ENCODE measurements around the gene CHSY1. TPM values are rescaled to one million over a fixed set of nuclear protein-coding genes. Genes with fewer than 3 reads are reported as not detected.

The CHSY1 gene
- total RNA-seq, 5 donors from 2014 or later (not counting 1 experiment from before 2014, with no cell fraction given) = 10.8 to 17.7 (median 14.8) TPM

GRCh38 chr15:101242999-101243336 is 8.9 kb downstream of the CHSY1 start:
- Mint-ChIP-seq H3K36me3 (no peaks in the 10 kb centered on the region), H3K27me3 (no peaks in the 10 kb centered on the region), H3K9me3 (no peaks in the 10 kb centered on the region), H3K27ac (peak overlapping the region; percentile 75 to 84), H3K4me3 (peak overlapping the region; percentile 63 to 70 (median 65)), H3K4me1 (peaks cover 68 to 92% (median 86%) of the 10 kb centered on the region in 3 donors)
- ChIA-PET CTCF (interaction anchor here (0.8 to 1.5 kb wide), 4 partner anchors 9 to 399 kb away, joined by 3 to 8 read pairs (median 6); partner anchors contain the start of gene CHSY1 (in 2 of the 2)), POLR2A (interaction anchor here in 1 of 2 donors (1.4 kb wide), 1 partner anchor 9 kb away, joined by 5 read pairs; no protein-coding TSS in a partner anchor)
- DNase-seq (no peak), ATAC-seq (replicated peaks in 1 of 4) (no peak)
- peak overlapping the region in 1 of 2 donors; percentile 41 for H3K4me3 ChIP-seq (ENCODE audit: control insufficient read depth in 1 of 2, extremely low read depth in 1 of 2, low read length in 1 of 2)
- no peaks in the 10 kb centered on the region for H3K36me3 ChIP-seq (ENCODE audit: control insufficient read depth in 2 of 2, extremely low read depth in 1 of 2, insufficient read depth in 1 of 2, low read length in 1 of 2)
- no CpG with 5 or more reads among the region's 6 CpGs for WGBS (ENCODE audit: insufficient coverage)
- peak overlapping the region; percentile 60 for H3K27ac ChIP-seq (ENCODE audit: low read length)
- H3K27me3 ChIP-seq (replicated peaks in 1 of 2; ENCODE audit: control insufficient read depth in 2 of 2, extremely low read depth in 1 of 2, insufficient read depth in 2 of 2, low read length in 1 of 2) = no peaks in the 10 kb centered on the region
- peaks cover 41 to 61% of the 10 kb centered on the region in 2 experiments for H3K4me1 ChIP-seq (ENCODE audit: control insufficient read depth in 1 of 2, extremely low read depth in 1 of 2, insufficient read depth in 2 of 2, low read length in 2 of 2)
- H3K9me3 ChIP-seq = no peaks in the 10 kb centered on the region

DNA sequence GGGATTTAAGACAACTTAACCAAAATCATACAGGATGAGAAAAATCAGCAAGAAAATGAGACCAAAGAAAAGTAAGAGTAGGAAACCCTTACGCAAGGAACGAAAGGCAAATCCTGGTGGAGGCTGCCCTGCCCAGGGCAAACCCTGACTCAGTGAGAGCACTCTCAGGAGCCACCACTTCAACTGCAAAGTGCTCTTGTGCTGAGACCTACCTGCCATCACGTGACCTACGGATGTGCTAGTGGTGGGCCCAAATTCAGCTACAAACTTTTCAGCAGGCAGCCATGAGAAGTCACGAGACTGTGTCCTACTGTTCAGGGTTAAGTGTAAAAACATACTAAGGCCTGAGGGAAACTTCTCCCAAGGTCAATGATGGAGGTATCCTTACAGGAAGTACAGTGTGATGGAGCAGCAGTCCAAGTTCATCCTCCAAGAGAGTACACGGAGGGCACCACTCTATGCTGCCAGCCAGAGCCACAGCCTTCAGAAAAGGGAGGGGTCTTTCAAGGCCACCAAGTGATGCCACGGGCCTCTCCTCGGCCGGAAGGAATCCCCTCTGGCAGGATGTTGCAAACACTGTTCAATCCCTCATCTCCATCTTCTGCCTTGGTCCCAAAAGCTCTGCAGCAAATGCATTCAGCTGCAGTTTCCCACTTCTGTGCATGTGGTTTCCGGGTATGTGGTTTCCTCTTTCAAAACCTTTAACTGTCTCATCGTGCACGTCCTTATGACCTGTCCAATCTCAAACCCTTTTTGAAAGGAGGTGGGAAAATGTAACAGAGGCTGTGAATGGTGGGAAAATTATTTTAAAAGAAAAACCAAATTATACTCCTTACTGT is 9.5 kb downstream of the CHSY1 start:
- 33% methylated on average over 4 of the region's 12 CpGs for WGBS (ENCODE audit: insufficient coverage)
- H3K27me3 ChIP-seq (replicated peaks in 1 of 2; ENCODE audit: control insufficient read depth in 2 of 2, extremely low read depth in 1 of 2, insufficient read depth in 2 of 2, low read length in 1 of 2) = no peaks in the 10 kb centered on the region
- H3K4me1 ChIP-seq (ENCODE audit: control insufficient read depth in 1 of 2, extremely low read depth in 1 of 2, insufficient read depth in 2 of 2, low read length in 2 of 2) = peaks cover 41 to 59% of the 10 kb centered on the region in 2 experiments
- H3K27ac ChIP-seq (ENCODE audit: low read length) = peak overlapping the region; percentile 60
- POLR2A ChIA-PET = interaction anchor here (0.6 to 1.4 kb wide), 2 partner anchors 10 kb away, joined by 3 to 5 read pairs; partner anchors contain the start of gene CHSY1 (in 1 of the 2)
- Mint-ChIP-seq H3K4me1 (peaks cover 67 to 89% (median 80%) of the 10 kb centered on the region in 3 donors), H3K27ac (peak overlapping the region; percentile 75 to 84), H3K27me3 (no peaks in the 10 kb centered on the region), H3K9me3 (no peaks in the 10 kb centered on the region), H3K36me3 (no peaks in the 10 kb centered on the region), H3K4me3 (peak overlapping the region; percentile 63 to 70 (median 65))
- H3K36me3 ChIP-seq (ENCODE audit: control insufficient read depth in 2 of 2, extremely low read depth in 1 of 2, insufficient read depth in 1 of 2, low read length in 1 of 2) = no peaks in the 10 kb centered on the region
- H3K4me3 ChIP-seq (ENCODE audit: control insufficient read depth in 1 of 2, extremely low read depth in 1 of 2, low read length in 1 of 2) = peak overlapping the region; percentile 16 to 41
- CTCF ChIA-PET = interaction anchor here (0.6 to 1.5 kb wide), 7 partner anchors 9 to 399 kb away, joined by 3 to 8 read pairs (median 5); partner anchors contain the start of gene CHSY1 (in 2 of the 2)
- peak in 34 of 35 experiments; percentile 27 to 87 (median 60) for DNase-seq
- peak; percentile 76 to 92 (median 84) for ATAC-seq (replicated peaks in 1 of 4)
- no peaks in the 10 kb centered on the region for H3K9me3 ChIP-seq

DNA sequence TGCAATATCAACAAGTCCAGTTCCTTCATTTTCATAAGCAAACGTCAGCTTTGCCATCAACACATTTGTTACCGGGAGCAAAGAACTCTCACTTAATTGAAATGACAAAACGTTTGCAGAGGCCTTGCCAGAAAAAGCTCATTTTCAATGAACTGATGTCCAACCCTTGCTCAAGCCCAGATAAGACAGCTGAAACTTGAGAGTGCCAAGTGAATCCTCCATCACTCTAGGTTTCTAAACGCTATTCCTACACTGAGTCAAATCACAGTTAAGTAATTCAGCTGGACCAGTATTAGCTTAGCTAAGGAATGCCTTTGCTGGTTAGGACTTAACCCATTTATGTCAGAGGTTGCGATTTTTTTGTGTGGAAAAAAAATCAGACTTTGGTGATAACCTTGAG is 11.5 kb downstream of the CHSY1 start:
- POLR2A ChIA-PET = interaction anchor here in 1 of 2 donors (0.9 kb wide), 1 partner anchor 9 kb away, joined by 3 read pairs; no protein-coding TSS in a partner anchor

GRCh38 chr15:101239724-101240136 is 12.1 kb downstream of the CHSY1 start:
- H3K36me3 Mint-ChIP-seq = peaks cover 14% of the 10 kb centered on the region
- Histone ChIP-seq H3K4me1 (ENCODE audit: control insufficient read depth in 1 of 2, extremely low read depth in 1 of 2, insufficient read depth in 2 of 2, low read length in 2 of 2) (peaks cover 39 to 52% of the 10 kb centered on the region in 2 experiments), H3K36me3 (ENCODE audit: control insufficient read depth in 2 of 2, extremely low read depth in 1 of 2, insufficient read depth in 1 of 2, low read length in 1 of 2) (peaks cover 0 to 10% of the 10 kb centered on the region in 2 donors), H3K4me3 (ENCODE audit: control insufficient read depth in 1 of 2, extremely low read depth in 1 of 2, low read length in 1 of 2) (no peak overlapping the region), H3K27me3 (replicated peaks in 1 of 2; ENCODE audit: control insufficient read depth in 2 of 2, extremely low read depth in 1 of 2, insufficient read depth in 2 of 2, low read length in 1 of 2) (no peaks in the 10 kb centered on the region), H3K9me3 (no peaks in the 10 kb centered on the region), H3K27ac (ENCODE audit: low read length) (peak overlapping the region; percentile 48)
- WGBS (ENCODE audit: insufficient coverage) = 18% methylated on average over 4 of the region's 6 CpGs
- H3K4me1 Mint-ChIP-seq = peaks cover 45 to 72% (median 67%) of the 10 kb centered on the region in 3 donors
- CTCF ChIA-PET = interaction anchor here (0.7 to 2.2 kb wide), 5 partner anchors 11 to 402 kb away, joined by 3 to 8 read pairs (median 4); no protein-coding TSS in a partner anchor
- H3K9me3 Mint-ChIP-seq = no peaks in the 10 kb centered on the region
- POLR2A ChIA-PET = no interaction called here
- no peaks in the 10 kb centered on the region for H3K27me3 Mint-ChIP-seq
- peak overlapping the region; percentile 58 to 72 for H3K27ac Mint-ChIP-seq
- DNase-seq (peak in 1 of 35 experiments; percentile 8), ATAC-seq (replicated peaks in 1 of 4) (no peak)
- H3K4me3 Mint-ChIP-seq = peak overlapping the region; percentile 8 to 56 (median 9)

More for the DNA sequence above, 11.5 kb downstream of the CHSY1 start:
- Mint-ChIP-seq H3K9me3 (no peaks in the 10 kb centered on the region), H3K27me3 (no peaks in the 10 kb centered on the region), H3K4me1 (peaks cover 51 to 76% (median 73%) of the 10 kb centered on the region in 3 donors), H3K36me3 (peaks cover 8% of the 10 kb centered on the region), H3K27ac (peak overlapping the region in 1 of 2 donors; percentile 58), H3K4me3 (peak overlapping the region in 1 of 3 donors; percentile 56)
- Histone ChIP-seq H3K9me3 (no peaks in the 10 kb centered on the region), H3K27ac (ENCODE audit: low read length) (no peak overlapping the region), H3K36me3 (ENCODE audit: control insufficient read depth in 2 of 2, extremely low read depth in 1 of 2, insufficient read depth in 1 of 2, low read length in 1 of 2) (peaks cover 0 to 4% of the 10 kb centered on the region in 2 donors), H3K4me1 (ENCODE audit: control insufficient read depth in 1 of 2, extremely low read depth in 1 of 2, insufficient read depth in 2 of 2, low read length in 2 of 2) (peaks cover 39 to 54% of the 10 kb centered on the region in 2 experiments), H3K27me3 (replicated peaks in 1 of 2; ENCODE audit: control insufficient read depth in 2 of 2, extremely low read depth in 1 of 2, insufficient read depth in 2 of 2, low read length in 1 of 2) (no peaks in the 10 kb centered on the region), H3K4me3 (ENCODE audit: control insufficient read depth in 1 of 2, extremely low read depth in 1 of 2, low read length in 1 of 2) (no peak overlapping the region)
- CTCF ChIA-PET = interaction anchor here (0.5 to 2.2 kb wide), 8 partner anchors 10 to 644 kb away, joined by 3 to 8 read pairs (median 3); no protein-coding TSS in a partner anchor
- DNase-seq (no peak), ATAC-seq (replicated peaks in 1 of 4) (no peak)
- WGBS (ENCODE audit: insufficient coverage) = 17% methylated on average over 1 of the region's 5 CpGs

- Histone ChIP-seq H3K9me3 (no peaks in the 10 kb centered on the region), H3K4me1 (ENCODE audit: control insufficient read depth in 1 of 2, extremely low read depth in 1 of 2, insufficient read depth in 2 of 2, low read length in 2 of 2) (peaks cover 17 to 33% of the 10 kb centered on the region in 2 experiments), H3K36me3 (ENCODE audit: control insufficient read depth in 2 of 2, extremely low read depth in 1 of 2, insufficient read depth in 1 of 2, low read length in 1 of 2) (peaks cover 0 to 21% of the 10 kb centered on the region in 2 donors), H3K27ac (ENCODE audit: low read length) (no peak overlapping the region), H3K27me3 (replicated peaks in 1 of 2; ENCODE audit: control insufficient read depth in 2 of 2, extremely low read depth in 1 of 2, insufficient read depth in 2 of 2, low read length in 1 of 2) (no peaks in the 10 kb centered on the region), H3K4me3 (ENCODE audit: control insufficient read depth in 1 of 2, extremely low read depth in 1 of 2, low read length in 1 of 2) (no peak overlapping the region)
- H3K36me3 Mint-ChIP-seq = peaks cover 36% of the 10 kb centered on the region
- ATAC-seq (replicated peaks in 1 of 4) (no peak), DNase-seq (no peak)
- H3K27ac Mint-ChIP-seq = no peak overlapping the region
- POLR2A ChIA-PET = no interaction called here
- CTCF ChIA-PET = no interaction called here
- H3K9me3 Mint-ChIP-seq = no peaks in the 10 kb centered on the region
- WGBS (ENCODE audit: insufficient coverage) = 82% methylated on average over 8 of the region's 12 CpGs
- H3K4me1 Mint-ChIP-seq = peaks cover 31 to 64% (median 59%) of the 10 kb centered on the region in 3 donors
- no peaks in the 10 kb centered on the region for H3K27me3 Mint-ChIP-seq
- H3K4me3 Mint-ChIP-seq = no peak overlapping the region
Observed at GRCh38 chr15:101237251-101237650, 14.6 kb downstream of the CHSY1 start.

- Histone ChIP-seq H3K4me3 (ENCODE audit: control insufficient read depth in 1 of 2, extremely low read depth in 1 of 2, low read length in 1 of 2) (no peak overlapping the region), H3K9me3 (no peaks in the 10 kb centered on the region), H3K36me3 (ENCODE audit: control insufficient read depth in 2 of 2, extremely low read depth in 1 of 2, insufficient read depth in 1 of 2, low read length in 1 of 2) (peaks cover 3 to 29% of the 10 kb centered on the region in 2 donors), H3K27me3 (replicated peaks in 1 of 2; ENCODE audit: control insufficient read depth in 2 of 2, extremely low read depth in 1 of 2, insufficient read depth in 2 of 2, low read length in 1 of 2) (no peaks in the 10 kb centered on the region), H3K27ac (ENCODE audit: low read length) (no peak overlapping the region), H3K4me1 (ENCODE audit: control insufficient read depth in 1 of 2, extremely low read depth in 1 of 2, insufficient read depth in 2 of 2, low read length in 2 of 2) (peaks cover 0 to 11% of the 10 kb centered on the region in 2 experiments)
- Mint-ChIP-seq H3K4me1 (peaks cover 29 to 49% (median 45%) of the 10 kb centered on the region in 3 donors), H3K36me3 (peaks cover 58% of the 10 kb centered on the region), H3K27ac (no peak overlapping the region), H3K27me3 (no peaks in the 10 kb centered on the region), H3K9me3 (peaks cover 0 to 7% (median 5%) of the 10 kb centered on the region in 3 donors), H3K4me3 (no peak overlapping the region)
- POLR2A ChIA-PET = no interaction called here
- no peak for ATAC-seq (replicated peaks in 1 of 4)
- WGBS (ENCODE audit: insufficient coverage) = 94% methylated on average over 4 of the region's 5 CpGs
- DNase-seq = no peak
- CTCF ChIA-PET = no interaction called here
Observed at GRCh38 chr15:101233651-101234280, 18.1 kb downstream of the CHSY1 start.
